Right lobe of liver (tissue), 6 donors: ENCODE results near the gene RHO. TPM values are rescaled to one million over a fixed set of nuclear protein-coding genes. Genes with fewer than 3 reads are reported as not detected.
A peak's percentile ranks its signal among the peaks of the same experiment; 100 is the strongest.
"Not testable (repeated sequence)": the region's sequence is repeated elsewhere in the genome, so short reads cannot be mapped to it uniquely, and the experiment has no call there.

Experiments used
- ATAC-seq, 4 donors: fragments of 200-7000 bp; cut with Tn5 transposase; one replicate each; pipeline ENCODE4 v1.9.1; 2020; ENCODE audit warnings: mild to moderate bottlenecking in 4 of 4, moderate library complexity in 4 of 4
- DNase-seq, 3 donors: peaks; one replicate each; pipeline ENCODE4 v3.0.0-alpha.2; 2020
- H3K27ac ChIP-seq, 3 donors: fragments of 200-600 bp; one replicate each; pipeline ENCODE4 v1.8.0; 2022
- H3K27me3 ChIP-seq, 2 donors: fragments of 200-600 bp; one replicate each; pipeline ENCODE4 v1.8.0; 2022
- H3K36me3 ChIP-seq, 4 donors: fragments of 200-600 bp; sonication (generic) in 1 of 4; one replicate each; pipeline versions ENCODE4 v1.5.1 to v1.8.0; 2017 to 2022; ENCODE audit warnings: control low read depth in 1 of 4
- H3K4me1 ChIP-seq, 4 donors: fragments of 200-600 bp; sonication (generic) in 1 of 4; one replicate each; pipeline versions ENCODE4 v1.5.1 to v1.8.0; 2017 to 2022; ENCODE audit warnings: control low read depth in 1 of 4
- H3K4me3 ChIP-seq, 3 donors: fragments of 200-600 bp; one replicate each; pipeline ENCODE4 v1.8.0; 2022
- H3K9me3 ChIP-seq, 4 donors: fragments of 200-600 bp; sonication (generic) in 1 of 4; one replicate each; pipeline versions ENCODE4 v1.5.1 to v1.8.0; 2017 to 2022; ENCODE audit warnings: control low read depth in 1 of 4
- CTCF ChIP-seq, 4 donors: fragments of 200-600 bp in 3 of 4; fragments of 450-650 bp in 1 of 4; IDR thresholded peaks; one replicate each; pipeline versions ENCODE4 v1.5.1 to v1.8.0; 2016 to 2022; ENCODE audit warnings: antibody characterized with exemption in 4 of 4, mild to moderate bottlenecking in 2 of 4
- POLR2A ChIP-seq: fragments of 450-650 bp; IDR thresholded peaks from one replicate; pipeline ENCODE4 v1.6.1; 2017; ENCODE audit warnings: antibody characterized with exemption, mild to moderate bottlenecking
- WGBS: methylation state at CpG from one replicate; pipeline ENCODE4 v1.1.6; 2018; ENCODE audit warnings: low coverage, low lambda C conversion rate; ENCODE audit not compliant: insufficient coverage; ENCODE audit errors: missing lambda C conversion rate; 5-methylcytosine and 5-hydroxymethylcytosine counted together
- intact Hi-C, 2 donors: fragments of 100-400 bp; cut with DNase I; formaldehyde crosslinking; loops; one replicate each; pipeline versions ENCODE4 v1.11.2 to v1.14.1; 2022
- total RNA-seq, 6 experiments: library from RNA; depleted of rRNA in 2 of 6; stranded (reverse); fragments of >200 nt in 2 of 6; fragmentation: NEBNext Ultra II Directional in 3 of 6; extraction: Animal tissue kit (Norgen Biotek cat#: 25700) in 3 of 6; gene quantifications; one replicate each; pipeline versions ENCODE4 v1.1.0 to v1.2.4, GENCODE V29; 2016 to 2023
- donor health status: DM: no; HTN: yes; CAD: no.
- donor health status: DM: no; HTN: no; CAD: no.
- donor health status: DM: no; HTN: no; CAD: no.
- donor health status: DM: no; HTN: yes; CAD: no.
- donor health status: DM: no; HTN: yes; CAD: no.

The RHO gene
- total RNA-seq, 6 experiments from 2014 or later, result not detected

DNA sequence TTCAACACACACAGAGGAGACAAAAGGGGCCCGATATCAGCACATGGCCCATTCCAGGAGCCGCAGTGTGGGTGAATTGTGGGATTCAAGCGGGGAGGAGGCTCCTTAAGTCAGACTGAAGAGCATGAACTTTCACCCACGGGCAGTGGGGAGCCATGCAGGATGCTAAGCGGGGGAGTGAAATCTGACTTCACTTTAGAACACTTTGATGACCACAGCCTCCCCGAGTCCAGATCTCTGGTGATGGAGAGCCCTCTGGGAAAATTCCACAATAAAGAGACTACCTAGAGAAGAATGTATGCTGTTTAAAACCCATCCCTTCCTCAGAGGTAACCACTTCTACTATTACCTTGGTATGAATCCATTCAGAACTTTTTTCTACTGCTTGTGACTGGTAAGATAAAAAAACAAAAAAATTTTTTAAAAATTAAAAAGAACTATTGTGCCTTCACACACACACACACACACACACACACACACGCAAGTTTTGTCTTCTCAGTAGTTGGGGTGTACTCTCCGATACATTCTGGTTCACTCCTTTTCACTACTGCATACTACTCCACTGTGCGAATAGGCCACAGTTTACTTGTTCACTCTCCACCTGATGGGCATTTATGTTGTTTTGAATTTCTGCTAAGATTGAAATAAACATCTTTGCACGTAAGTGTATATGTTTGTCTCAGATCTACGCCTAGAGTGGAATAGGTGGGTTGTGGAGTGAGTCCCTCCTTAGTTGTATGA lies 12.5 kb downstream of the RHO start:
- Histone ChIP-seq H3K27me3 (no peaks in the 10 kb centered on the region), H3K4me3 (no peak overlapping the region), H3K36me3 (no peaks in the 10 kb centered on the region), H3K27ac (no peak overlapping the region), H3K4me1 (no peaks in the 10 kb centered on the region), H3K9me3 (no peaks in the 10 kb centered on the region)
- WGBS, result 82% methylated on average over 10 of the region's 11 CpGs
- no peak for ATAC-seq
- intact Hi-C loops, result no loop called here
- DNase-seq, result no peak
- TF ChIP-seq POLR2A (no peak), CTCF (IDR thresholded peaks at IDR 0.05) (no peak)

- ATAC-seq, result no peak
- DNase-seq, result no peak
- H3K27ac ChIP-seq, result no peak overlapping the region
- H3K4me1 ChIP-seq, result no peaks in the 10 kb centered on the region
- no peak overlapping the region for H3K4me3 ChIP-seq
- WGBS, result 80% methylated on average over 1 of the region's 5 CpGs
- H3K36me3 ChIP-seq, result no peaks in the 10 kb centered on the region
- H3K27me3 ChIP-seq, result no peaks in the 10 kb centered on the region
- no peaks in the 10 kb centered on the region for H3K9me3 ChIP-seq
- TF ChIP-seq CTCF (IDR thresholded peaks at IDR 0.05), result no peak
- TF ChIP-seq POLR2A, result no peak
- intact Hi-C loops, result no loop called here
Observed at GRCh38 chr3:129542747-129543146, 14.3 kb downstream of the RHO start.

DNA sequence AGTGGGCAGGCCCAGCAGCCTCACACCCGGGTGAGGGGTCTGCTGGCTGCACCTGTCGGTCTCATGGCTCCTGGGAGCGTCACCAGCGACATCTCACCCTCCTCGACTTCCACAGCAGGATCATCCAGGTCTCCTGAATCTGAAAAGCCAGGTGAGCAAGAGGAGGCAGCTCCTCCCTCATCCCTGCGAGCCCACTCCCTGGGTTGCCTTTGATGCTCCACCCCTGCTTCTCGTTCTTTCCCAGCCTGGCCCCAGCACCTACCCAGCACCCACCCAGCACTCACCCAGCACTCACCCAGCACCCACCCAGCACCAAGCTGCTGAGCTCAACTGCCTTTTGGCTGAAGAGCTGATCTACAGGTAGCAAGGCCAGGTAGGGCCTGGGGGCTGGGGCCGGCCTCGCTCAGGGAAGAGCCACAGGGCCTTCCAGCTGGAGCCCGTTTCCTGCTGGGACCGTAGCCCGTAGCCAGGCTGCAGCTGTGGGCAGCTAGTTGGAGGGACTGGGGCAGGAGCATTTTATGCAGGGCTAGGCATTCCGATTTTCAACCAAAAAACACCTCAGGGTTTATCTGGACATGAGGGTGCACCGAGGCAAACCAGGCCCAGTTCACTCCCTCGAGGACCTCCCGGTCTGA lies 14.8 kb downstream of the RHO start, which contains the start of gene H1-8:
H1-8 (plus strand) TSS at position 20 of the 635 bp plus-strand sequence; CDS start at position 64, 44 bp downstream.
- Histone ChIP-seq H3K4me3 (no peak within 1 kb of the TSS), H3K27me3 (no peaks in the 10 kb centered on the region), H3K27ac (no peak within 1 kb of the TSS), H3K9me3 (no peaks in the 10 kb centered on the region), H3K36me3 (no peaks in the 10 kb centered on the region), H3K4me1 (no peaks in the 10 kb centered on the region)
- WGBS, result no CpG with 5 or more reads among the region's 16 CpGs
- intact Hi-C loops, result no loop called here
- DNase-seq (peak in 1 of 3 donors; percentile 12), ATAC-seq (no peak)
- no peak for TF ChIP-seq POLR2A
- TF ChIP-seq CTCF (IDR thresholded peaks at IDR 0.05), result no peak

DNA sequence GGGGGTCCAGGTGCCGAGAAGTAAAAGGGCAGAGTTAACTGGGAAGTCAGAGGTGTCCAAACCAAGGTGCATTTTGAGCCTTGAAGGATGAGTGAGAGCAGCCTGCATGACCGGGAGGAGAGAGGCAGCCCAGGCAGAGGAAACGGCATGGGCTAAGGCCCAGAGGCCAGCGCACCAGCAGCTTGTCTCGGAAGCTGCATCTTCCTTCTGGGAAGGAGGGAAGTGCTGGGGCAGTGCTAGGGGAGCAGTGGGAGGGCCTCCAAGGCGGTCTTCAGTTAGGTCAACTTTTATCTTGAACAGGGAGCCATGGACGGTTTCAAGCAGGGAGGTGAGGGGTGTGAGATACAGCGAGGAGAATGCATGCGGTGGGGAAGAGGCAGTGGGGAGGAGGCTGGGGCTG lies 15.6 kb downstream of the RHO start:
- no peaks in the 10 kb centered on the region for H3K9me3 ChIP-seq
- DNase-seq, result no peak
- no peaks in the 10 kb centered on the region for H3K36me3 ChIP-seq
- H3K4me3 ChIP-seq, result no peak overlapping the region
- intact Hi-C loops, result no loop called here
- H3K27me3 ChIP-seq, result no peaks in the 10 kb centered on the region
- 79% methylated on average over 5 of the region's 9 CpGs for whole genome bisulfite sequencing
- no peak overlapping the region for H3K27ac ChIP-seq
- peak; percentile 26 to 68 (median 47) for ATAC-seq
- TF ChIP-seq CTCF (IDR thresholded peaks at IDR 0.05) (no peak), POLR2A (no peak)
- H3K4me1 ChIP-seq, result no peaks in the 10 kb centered on the region

DNA sequence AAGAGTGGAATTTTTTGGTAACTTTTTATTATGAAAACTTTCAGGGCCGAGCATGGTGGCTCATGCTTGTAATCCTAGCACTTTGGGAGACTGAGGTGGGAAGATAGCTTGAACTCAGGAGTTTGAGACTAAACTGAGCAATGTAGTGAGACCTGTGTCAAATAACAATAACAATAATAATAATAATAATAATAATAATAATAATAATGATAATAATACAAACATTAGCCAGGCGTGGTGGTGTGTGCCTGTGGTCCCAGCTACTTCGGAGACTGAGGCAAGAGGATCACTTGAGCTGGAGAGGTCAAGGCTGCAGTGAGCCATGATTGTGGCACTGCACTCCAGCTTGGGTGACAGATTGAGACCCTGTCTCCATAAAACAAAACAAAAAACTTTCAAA lies 17.5 kb downstream of the RHO start:
- H3K27me3 ChIP-seq, H3K36me3 ChIP-seq, DNase-seq, H3K27ac ChIP-seq, H3K4me3 ChIP-seq, H3K4me1 ChIP-seq, ATAC-seq, H3K9me3 ChIP-seq, intact Hi-C loops: not testable (repeated sequence)
- WGBS, result 47% methylated on average over 3 of the region's 3 CpGs
